Epidermal melanocyte (primary cell): ENCODE data around the gene RAB6B.

Experiments
- DNase-seq: peaks from one replicate; pipeline ENCODE4 v3.0.0; 2011; ENCODE audit warnings: low spot score; ENCODE audit not compliant: insufficient read length

The RAB6B gene

DNA sequence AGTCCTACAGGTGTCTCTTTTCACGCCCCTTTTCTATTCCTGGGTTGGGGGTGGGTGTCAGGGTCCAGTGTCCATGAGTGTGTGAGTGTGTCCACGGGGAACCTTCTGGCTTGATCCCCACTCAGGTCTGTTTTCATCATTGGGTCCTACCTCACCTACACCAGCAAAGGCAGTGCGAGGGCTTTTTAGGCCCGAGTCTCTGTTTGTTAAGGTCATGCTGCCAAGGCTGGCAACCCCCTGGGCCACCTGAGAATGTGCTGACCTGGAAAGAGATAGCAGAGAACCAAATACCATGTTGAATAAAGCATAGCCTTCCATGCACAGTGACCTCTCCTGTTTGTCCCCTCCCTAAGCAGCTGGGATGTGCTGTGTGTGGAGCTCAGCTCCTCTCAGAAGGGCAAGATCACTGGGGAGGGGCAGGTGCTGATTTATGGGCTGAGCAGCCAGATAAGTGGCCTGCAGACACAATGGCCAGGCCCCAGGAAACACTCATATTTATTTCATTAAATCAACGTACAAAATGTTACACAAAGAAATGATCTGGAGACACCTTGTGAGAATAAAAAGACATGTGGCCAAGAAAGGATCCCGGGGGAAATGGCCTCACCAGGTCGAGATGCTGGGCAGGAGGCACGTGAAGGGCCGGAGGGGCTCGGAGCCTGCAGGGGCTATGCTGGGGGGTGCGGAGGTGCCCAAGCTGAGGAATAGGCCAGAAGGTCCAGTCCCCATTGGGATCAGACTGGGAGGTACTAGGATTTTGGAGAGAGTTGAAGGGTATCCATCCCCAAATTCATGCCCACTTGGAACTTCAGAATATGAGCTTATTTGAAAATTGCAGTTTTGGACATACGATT, 36.1 kb downstream of the RAB6B start:
- no peak for DNase-seq

DNA sequence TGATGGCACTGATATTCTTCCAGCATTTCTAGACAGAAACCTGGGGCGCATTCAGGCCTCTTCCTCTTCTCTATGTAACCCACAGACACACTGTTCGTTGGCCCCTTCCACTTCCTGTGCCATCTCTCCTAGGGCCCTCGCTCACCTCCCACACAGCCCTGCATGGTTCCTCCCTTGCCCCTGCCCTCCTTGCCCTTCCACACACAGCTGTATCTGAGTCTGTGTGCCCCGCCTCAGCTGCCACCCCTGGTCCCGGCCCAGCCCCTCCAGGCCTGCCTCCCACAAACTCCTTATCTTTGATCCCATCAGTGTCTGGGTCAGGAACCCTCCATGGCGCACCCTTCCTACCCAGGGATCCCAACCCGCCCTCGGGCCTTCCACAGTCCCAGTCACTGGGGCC, 37.9 kb downstream of the RAB6B start:
- DNase-seq: no peak

DNA sequence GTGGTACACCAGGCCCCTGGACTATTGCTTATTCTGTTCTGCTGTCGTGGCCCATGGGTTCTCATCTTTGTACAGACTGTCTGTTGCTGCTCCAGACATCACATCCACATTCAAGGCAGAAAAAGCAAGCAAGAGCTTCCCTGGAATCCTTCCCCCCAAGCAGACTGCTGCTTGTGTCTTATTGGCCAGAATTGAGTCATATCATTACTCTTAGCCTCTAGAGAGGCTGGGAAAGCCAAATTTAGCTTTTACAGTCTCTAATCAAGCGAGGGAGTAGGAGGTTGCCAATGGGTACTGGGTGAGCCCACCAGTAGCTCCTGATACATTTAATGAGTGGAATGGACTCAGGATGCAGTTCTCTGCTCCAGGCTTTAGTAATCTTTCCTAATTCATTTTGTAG, 39.4 kb downstream of the RAB6B start:
- DNase-seq: no peak

DNA sequence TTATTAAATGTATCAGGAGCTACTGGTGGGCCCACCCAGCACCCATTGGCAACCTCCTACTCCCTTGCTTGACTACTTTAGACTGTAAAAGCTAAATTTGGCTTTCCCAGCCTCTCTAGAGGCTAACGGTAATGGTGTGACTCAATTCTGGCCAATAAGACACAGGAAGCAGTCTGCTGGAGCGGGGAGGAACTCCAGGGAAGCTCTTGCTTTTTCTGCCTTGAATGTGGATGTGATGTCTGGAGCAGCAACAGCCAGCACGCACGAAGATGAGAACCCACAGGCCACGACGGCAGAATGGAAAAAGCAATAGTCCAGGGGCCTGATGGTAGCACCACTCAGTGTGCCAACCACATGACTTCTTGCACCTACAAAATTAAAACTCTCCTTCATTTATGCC, 39.9 kb downstream of the RAB6B start:
- DNase-seq: no peak

DNA sequence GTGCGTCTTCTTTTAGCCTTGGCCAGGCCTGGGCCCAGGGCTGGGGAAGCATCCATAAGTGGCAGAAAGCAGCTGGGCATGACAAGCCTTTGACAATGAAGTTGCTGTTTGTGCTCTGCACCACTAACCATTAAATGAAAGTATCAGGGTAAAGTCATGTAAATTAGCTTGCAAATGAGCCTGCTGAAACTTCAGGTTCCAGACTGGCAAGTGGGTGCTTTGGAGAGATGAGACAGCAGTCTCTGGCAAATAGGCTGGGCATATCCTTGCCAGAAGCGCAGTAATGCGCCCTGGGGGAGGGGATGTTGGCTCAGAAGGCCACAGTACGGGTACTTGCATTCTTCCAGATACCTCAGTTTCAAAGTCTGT, 40.7 kb downstream of the RAB6B start:
- no peak for DNase-seq

DNA sequence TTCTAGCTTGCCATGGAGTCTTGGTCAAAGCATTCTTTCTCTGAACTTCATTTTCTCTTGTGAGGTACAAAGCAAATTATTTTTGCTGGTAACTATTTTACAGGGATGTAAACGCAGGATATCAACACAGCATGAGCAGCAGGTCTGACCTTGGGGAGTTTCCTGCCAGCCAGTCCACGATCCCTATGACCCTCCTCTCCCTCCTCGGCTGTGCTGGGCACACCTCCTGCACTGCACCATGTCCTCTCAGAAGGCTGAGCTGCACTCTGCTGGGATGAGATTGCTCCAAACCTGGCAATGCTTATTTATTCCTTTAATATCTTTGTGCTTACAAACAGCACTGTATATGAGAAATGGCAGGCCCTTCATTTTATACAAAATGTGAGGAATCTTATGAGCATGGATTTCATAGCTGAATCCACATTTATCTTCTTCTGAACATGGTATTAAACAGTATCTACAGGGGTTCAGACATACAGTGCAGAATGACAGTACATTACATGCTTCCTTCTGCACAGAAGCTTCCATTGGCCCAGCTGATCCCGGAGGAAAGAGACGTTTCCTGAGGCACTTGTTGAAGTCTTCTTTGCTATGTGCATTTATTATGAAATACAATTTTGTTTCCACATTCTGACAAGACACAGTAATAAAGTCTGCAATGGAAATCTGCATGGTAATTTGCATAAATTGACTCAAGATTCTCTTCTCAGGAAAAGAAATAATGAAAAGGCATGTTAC, 41.2 kb downstream of the RAB6B start:
- no peak for DNase-seq

DNA sequence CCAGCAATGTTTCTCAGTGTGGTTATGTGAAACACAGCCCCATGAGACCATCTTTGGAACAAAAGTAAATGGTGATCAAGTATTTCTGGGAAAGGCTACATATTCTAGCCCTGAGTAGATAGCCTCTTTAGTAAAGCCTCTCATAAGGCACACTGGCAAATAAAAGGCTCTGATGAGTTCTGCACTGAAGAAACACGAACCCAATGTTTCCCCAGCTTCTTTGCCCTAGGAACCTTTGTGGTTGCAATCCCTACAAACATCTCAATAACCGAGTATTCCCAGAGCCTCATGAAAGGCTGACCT, 41.8 kb downstream of the RAB6B start:
- DNase-seq: no peak

DNA sequence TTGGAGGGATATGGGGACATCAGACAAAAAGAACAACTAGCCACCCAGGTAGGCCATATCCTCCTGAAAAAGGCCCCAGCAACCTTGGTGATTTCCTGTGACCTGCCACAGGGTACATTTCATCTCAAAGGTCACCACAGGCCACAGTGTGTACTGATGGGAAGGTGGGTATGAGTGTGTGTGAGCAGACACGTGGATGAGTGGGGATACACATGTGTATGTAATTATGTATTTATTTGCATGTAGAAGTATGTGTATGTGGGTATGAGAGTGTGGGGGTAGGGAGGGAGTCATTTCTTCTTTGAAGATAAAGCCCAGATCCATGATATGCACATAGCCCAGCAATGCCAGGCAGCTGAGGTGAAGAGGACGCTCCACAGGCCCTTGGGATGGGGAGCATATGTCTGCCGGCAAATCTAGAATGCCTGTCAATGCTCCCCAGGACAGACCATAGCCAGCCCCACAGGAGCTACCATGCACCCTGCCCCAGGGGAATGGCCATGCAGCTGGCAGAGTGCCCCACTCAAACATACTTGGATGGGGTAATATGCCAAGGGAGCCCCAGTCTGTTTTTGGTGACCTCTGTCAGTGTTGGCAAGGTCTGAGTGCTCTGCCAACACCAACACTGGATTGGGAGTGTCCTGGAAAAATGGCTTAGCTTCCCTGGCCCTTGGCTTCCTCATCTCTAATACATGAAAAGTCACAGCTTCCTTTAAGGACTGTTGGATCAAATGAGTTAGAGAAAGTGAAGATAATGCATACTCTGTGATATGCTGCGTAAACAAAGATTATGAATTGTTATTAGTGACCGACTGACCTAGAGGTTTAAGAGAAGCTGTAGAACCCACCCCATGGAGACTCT, 42.4 kb downstream of the RAB6B start:
- DNase-seq: no peak

DNA sequence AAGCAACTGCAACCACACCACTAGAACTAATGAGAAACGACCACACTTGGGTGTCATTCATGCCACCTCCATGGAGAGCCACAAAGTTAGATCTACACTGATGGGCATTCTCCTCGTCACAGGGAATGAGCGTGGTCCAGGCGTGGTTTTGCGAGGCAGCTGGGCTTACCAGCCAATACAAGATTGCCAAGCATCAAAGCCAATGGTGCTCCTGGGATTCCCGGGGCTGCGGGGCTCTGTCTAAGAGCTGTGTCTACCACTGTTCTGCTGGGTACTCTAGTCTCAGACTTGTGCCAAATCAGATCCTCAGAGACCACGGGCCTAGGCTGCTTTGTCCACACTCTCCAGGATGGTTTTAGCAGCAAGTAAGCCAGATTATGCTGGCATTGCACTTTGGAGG, 43.8 kb downstream of the RAB6B start:
- no peak for DNase-seq

DNA sequence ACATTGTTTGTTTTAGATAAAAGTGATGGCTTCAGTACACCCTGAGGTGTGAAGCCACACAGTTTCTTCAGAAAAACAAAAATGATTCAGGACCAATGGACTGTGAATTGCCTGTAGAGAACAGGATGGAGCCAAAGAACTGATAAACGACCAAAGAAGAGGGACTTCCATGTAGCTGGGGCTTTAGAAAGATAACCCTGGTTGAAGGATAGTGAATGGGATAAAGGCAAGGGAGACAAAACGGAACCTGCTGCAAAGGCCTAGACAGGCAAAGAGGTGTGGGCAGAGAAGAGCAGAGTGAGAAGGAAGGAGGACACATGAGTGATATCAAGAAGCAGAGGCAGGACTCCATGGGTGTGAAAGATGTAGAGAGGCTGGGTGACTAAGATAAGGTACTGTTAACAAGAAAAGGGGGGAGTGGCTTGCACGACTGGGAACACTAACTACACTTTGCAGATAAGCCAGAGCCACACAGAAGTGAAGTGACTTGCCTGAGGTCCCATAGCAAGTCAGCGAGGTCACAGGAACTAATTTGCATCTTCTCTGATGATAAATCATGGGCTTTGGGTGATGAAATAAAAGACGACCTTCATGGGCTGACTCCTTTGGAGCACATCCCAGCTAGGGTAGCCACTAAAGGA, 44.3 kb downstream of the RAB6B start:
- no peak for DNase-seq

DNA sequence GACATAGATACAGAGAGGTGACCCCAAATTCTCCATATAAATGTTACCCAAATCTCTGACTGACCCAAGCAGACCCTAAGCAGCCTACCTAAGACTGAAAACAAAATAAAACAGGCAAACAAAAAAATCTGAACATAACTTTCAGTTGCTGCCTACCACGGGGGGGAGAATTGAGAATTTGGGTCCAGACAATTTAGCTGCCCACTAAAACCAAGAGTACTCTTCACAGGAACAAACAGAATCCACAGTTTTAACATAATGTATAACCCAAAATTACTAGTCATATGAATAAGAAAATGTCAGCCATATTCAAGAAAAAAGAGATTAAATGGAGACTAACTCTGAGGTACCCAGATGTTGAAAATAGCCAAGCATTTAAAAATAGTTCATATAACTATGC, 45.6 kb downstream of the RAB6B start:
- DNase-seq: no peak

DNA sequence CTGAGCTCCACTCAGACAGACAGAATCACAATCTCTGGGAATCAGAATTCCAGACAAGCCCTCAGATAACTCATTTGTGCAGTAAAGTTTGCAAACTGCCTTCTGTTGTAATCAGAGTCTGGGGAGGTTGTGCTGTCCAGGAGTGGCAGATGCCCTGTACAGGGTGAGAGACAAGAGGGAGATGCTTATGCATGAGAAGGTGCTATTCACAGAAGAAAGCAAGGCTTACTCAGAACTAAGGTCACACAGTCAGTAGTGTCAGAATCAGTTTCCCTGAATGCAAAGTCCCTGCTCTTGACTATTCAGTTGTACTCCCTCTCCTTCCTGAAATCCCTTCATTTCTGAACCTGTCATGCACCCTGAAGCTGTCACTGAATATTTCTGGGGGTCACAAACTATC, 46.3 kb downstream of the RAB6B start:
- DNase-seq: no peak

DNA sequence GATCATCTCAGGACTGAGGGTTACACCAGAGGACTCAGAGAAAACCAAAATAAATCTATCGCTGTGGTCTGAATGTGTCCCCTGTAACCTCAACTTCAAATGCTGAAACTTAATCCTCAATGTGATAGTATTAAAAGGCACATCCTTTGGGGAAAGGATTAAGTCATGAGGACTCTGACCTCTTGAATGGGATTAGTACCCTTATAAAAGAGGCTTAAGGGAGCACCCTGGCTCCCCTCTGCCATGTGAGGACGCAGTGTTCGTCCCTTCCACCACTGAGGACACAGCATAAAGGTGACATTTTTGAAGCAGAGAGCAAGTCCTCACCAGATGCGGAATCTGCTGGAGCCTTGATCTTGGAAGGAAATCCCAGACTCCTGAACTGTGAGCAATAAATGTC, 50.6 kb downstream of the RAB6B start:
- no peak for DNase-seq

DNA sequence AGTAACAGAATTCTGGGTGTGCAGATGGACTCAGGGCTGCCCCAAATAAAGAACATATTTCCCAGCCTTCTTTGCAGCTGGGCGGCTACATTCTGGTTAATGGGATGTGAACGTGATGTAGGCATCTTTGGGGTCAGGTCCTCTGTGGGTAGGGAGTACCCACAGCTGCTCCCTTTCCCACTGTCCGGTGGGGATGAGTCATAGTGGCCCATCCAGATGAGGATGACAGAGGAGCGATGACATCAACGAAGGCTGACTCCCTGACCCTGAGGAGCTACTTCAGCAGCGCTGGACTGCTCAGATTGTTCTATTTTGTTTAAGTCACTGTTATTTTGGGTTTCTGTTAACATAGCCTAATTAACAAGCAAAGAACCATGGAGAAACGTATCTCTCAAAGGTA, 52.0 kb downstream of the RAB6B start:
- no peak for DNase-seq

DNA sequence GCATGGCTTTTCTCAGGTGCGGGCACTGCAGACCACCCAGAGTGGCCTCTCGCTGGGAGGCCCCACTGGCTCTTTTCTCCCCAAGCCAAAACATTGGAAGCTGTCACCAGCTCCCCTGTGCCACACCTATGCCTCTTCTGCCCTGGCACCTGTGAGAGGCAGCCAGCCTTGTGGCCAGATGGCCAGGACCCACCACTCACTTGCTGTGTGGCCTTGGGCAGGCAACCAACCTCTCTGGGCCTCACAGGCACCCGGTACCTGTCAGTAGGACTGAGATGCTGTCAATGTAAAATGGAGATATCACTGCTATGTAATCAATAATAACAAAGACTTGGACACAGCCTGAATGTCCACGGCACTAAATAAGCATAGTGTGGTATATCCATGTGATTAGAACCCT, 53.5 kb downstream of the RAB6B start:
- DNase-seq: no peak

DNA sequence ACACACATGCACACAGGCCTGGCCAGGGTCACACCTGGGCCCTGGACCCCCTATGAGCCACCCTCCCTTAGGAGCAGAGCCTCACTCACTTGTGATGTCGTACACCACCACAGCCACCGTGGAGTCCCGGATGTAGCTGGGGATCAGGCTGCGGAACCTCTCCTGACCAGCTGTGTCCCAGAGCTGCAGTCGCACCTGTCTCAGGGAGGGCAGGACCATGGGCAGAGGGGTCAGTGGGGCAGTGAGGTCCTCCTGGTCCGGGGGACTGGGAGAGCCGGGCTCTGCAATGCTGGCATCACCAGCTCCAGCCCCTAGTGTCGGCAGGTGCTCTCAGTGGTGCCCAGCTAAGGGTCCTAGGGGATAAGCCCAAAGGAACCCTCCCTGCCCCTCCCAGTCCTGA, 54.5 kb downstream of the RAB6B start:
- DNase-seq: no peak

DNA sequence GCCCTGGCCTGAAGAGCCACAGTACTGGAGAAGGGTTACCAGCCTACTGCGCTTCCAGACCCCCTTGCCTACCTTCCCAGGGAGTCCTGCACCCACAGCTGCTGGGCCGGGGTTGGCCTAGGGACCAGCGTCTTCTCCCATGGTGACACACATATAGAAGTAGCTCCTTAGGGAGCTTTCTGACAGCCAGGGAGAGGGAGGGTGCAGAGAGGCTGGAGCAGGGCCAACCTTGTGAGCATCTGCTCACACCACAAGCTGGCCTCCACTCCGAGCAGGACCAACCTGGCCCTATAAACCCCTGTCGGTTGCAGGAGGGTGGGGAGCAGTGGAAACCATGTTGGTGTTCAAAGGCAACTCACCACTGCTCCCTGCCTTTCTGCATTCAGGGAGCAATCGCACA, 54.9 kb downstream of the RAB6B start:
- DNase-seq: no peak

DNA sequence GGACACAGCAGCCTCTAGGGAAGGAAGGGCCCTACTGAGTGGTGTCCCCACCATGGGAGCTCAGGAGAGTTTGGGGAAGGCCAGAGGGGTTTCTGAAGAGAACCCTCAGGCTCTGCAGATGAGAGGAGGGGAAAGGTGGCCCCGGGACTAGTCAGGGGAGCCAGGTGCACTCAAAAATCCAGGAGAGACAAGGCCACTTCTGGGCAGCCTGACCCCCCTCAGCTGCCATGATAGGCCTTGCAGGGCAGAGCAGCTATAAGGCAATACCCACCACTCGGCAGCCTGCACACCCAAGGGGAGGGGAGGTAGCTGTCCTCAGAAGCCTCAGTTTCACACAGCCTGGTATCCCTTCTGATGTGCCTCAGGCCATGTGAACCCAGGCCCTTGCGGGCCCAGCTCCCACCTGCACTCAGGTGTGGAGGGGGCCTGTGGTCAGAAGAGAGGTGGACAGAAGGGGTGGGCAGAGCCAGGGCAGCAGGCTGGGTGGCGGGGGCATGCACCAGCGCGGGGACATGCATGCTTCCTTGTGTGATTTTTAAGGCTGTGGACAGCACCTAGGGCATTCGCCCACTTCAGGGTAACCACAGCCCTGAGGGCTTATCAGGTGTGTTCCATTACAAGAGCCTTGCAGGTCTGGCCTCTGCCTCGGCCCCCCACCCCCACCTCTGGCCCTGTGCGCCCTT, 55.5 kb downstream of the RAB6B start:
- no peak for DNase-seq

DNA sequence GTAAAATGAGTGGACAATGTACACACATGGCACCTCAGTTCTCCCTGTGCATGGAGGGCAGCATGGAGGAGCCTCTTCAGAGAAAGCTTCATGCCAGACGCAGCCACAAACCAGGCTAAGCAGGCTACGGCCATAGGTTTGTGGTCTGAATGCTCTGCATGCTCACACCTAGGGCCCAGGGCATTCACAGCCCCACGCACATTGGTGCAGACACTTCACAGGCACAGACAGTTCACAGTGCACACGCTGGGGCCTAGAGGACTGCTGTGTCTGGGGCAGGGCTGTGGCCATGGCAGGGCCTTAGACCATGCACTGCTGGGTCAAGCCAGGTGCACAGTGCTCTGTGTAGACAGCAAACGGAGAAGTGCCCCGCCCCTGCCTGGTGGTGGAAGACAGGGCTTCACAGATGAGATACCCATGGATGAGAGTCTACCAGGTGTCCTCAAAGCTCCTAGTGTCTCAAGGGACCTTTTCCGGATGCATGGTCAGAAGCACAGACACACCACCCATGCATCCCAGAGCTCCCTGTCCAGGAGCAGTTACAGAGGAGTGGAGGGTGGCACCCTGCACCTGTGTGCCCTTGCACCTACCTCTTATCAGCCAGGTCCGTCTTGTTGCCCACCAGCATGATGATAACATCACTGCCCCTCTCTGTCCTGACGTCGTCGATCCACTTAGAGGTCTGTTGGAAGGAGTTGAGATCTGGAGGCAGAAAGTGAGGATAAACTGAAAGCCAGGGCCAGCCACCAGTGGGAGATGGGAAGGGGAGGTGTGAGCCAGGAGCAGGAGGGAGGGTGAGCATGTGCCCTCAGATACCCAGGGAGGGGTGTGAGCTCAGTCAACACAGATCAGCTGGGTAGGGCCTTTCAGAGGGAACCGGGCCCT, 56.5 kb downstream of the RAB6B start:
- DNase-seq: no peak

DNA sequence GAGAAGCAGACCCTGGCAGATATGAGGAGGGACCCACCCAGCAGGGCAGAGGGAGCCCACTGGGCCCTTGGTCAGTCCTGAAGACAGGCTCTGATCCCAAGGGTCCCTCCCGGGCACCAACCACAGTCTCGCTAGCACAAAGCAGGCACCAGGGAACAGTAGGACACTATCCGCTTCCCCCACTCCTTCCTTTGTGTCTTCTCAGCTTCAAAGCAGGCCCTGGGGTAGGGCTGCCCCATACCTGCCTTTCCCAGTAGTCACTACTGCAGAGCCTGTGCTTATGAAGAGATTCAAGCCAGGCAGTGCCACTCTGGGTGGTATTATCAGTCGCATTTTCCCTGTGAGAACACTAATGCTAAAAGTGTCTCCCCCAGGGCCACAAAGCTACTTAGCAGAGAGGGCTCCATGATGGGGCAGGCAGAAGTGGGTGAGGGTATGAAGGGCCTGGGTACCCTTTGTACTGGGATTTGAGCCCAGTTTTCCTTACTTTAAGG, 57.3 kb downstream of the RAB6B start:
- DNase-seq: no peak
